GM23338 (cell line): ENCODE measurements around the gene PIWIL4. TPM values are rescaled to one million over a fixed set of nuclear protein-coding genes. Genes with fewer than 3 reads are reported as not detected.

Experiments used
- ATAC-seq: fragments of 200-7000 bp; cut with Tn5 transposase; 3 replicates; pipeline ENCODE4 v1.9.1; 2020
- DNase-seq: peaks from one replicate; pipeline ENCODE4 v3.0.0-alpha.2; 2015; ENCODE audit warnings: low spot score
- H2AFZ ChIP-seq: fragments of 200-600 bp; sonication (generic); 2 replicates; pipeline ENCODE4 v1.8.0; 2016; ENCODE audit warnings: antibody characterized with exemption, mild to moderate bottlenecking, moderate library complexity
- H3F3A ChIP-seq: fragments of 200-600 bp; sonication (generic); replicated peaks from 2 replicates; pipeline ENCODE4 v1.8.0; 2017; ENCODE audit warnings: antibody characterized with exemption, mixed run types, low read depth
- H3K27ac ChIP-seq: fragments of 200-600 bp; sonication (generic); 2 replicates; pipeline ENCODE4 v1.6.1; 2016; ENCODE audit warnings: low read depth
- H3K27me3 ChIP-seq: fragments of 200-600 bp; sonication (generic); 2 replicates; pipeline ENCODE4 v1.8.0; 2016; ENCODE audit warnings: mild to moderate bottlenecking, mixed run types, moderate library complexity; ENCODE audit not compliant: insufficient read depth
- H3K36me3 ChIP-seq: fragments of 200-600 bp; sonication (generic); 2 replicates; pipeline ENCODE4 v1.8.0; 2016; ENCODE audit warnings: mild to moderate bottlenecking; ENCODE audit not compliant: insufficient read depth
- H3K4me1 ChIP-seq: fragments of 200-600 bp; sonication (generic); 2 replicates; pipeline ENCODE4 v1.8.0; 2016; ENCODE audit warnings: mild to moderate bottlenecking, moderate library complexity; ENCODE audit not compliant: insufficient read depth
- H3K4me2 ChIP-seq: fragments of 200-600 bp; sonication (generic); 2 replicates; pipeline ENCODE4 v1.7.1; 2017; ENCODE audit warnings: mixed run types
- H3K4me3 ChIP-seq: fragments of 200-600 bp; sonication (generic); 2 replicates; pipeline ENCODE4 v1.6.1; 2016; ENCODE audit warnings: mixed run types
- H3K79me2 ChIP-seq: fragments of 200-600 bp; sonication (generic); replicated peaks from 2 replicates; pipeline ENCODE4 v1.8.0; 2017; ENCODE audit warnings: mild to moderate bottlenecking; ENCODE audit not compliant: insufficient read depth
- H3K9me2 ChIP-seq: fragments of 200-600 bp; sonication (generic); 2 replicates; pipeline ENCODE4 v1.8.0; 2017; ENCODE audit not compliant: insufficient read depth
- H4K20me1 ChIP-seq: fragments of 200-600 bp; sonication (generic); replicated peaks from 2 replicates; pipeline ENCODE4 v1.8.0; 2017; ENCODE audit warnings: mild to moderate bottlenecking; ENCODE audit not compliant: insufficient read depth
- H3K27ac Mint-ChIP-seq: 2 replicates; pipeline ENCODE4 v1.8.0; 2020; ENCODE audit warnings: inconsistent platforms, mild to moderate bottlenecking, moderate library complexity, mixed read lengths
- H3K27me3 Mint-ChIP-seq: 3 replicates; pipeline ENCODE4 v1.8.0; 2022; ENCODE audit warnings: low read depth, mild to moderate bottlenecking, moderate library complexity, mixed read lengths, inconsistent platforms; ENCODE audit not compliant: insufficient read depth, poor library complexity
- H3K36me3 Mint-ChIP-seq: 3 replicates; pipeline ENCODE4 v1.8.0; 2021; ENCODE audit warnings: low read depth, mild to moderate bottlenecking, inconsistent platforms, moderate library complexity, mixed read lengths
- H3K4me1 Mint-ChIP-seq: 3 replicates; pipeline ENCODE4 v1.8.0; 2020; ENCODE audit warnings: mild to moderate bottlenecking, inconsistent platforms, mixed read lengths
- H3K4me3 Mint-ChIP-seq: 3 replicates; pipeline ENCODE4 v1.8.0; 2021; ENCODE audit warnings: moderate library complexity, mild to moderate bottlenecking, inconsistent platforms, mixed read lengths
- H3K9me3 Mint-ChIP-seq: 3 replicates; pipeline ENCODE4 v1.8.0; 2020; ENCODE audit warnings: moderate library complexity, mild to moderate bottlenecking, inconsistent platforms, mixed read lengths
- CREB1 ChIP-seq: fragments of 250-450 bp; sonication (Bioruptor Pico); IDR thresholded peaks from 2 replicates; pipeline ENCODE4 v1.5.0; 2020; ENCODE audit warnings: low read depth, mild to moderate bottlenecking, moderate library complexity
- CTCF ChIP-seq, 2 experiments: fragments of 200-600 bp in 1 of 2; sonication (generic) in 1 of 2; conservative IDR thresholded peaks; 2 replicates each; pipeline versions ENCODE4 v1.5.1 to v1.6.1; 2016 to 2017; ENCODE audit warnings: antibody characterized with exemption in 2 of 2, low read depth in 2 of 2, mild to moderate bottlenecking in 2 of 2, moderate library complexity in 1 of 2
- ETS1 ChIP-seq: IDR thresholded peaks from 2 replicates; pipeline ENCODE4 v1.6.1; 2016; ENCODE audit warnings: antibody characterized with exemption
- EZH2 ChIP-seq: fragments of 200-600 bp; sonication (generic); IDR thresholded peaks from one replicate; pipeline ENCODE4 v1.8.0; 2017; ENCODE audit warnings: antibody characterized with exemption, mild to moderate bottlenecking, low read depth; ENCODE audit not compliant: unreplicated experiment
- EZH2phosphoT487 ChIP-seq: fragments of 200-600 bp; sonication (generic); IDR thresholded peaks from one replicate; pipeline ENCODE4 v1.8.1; 2018; ENCODE audit warnings: antibody characterized with exemption; ENCODE audit not compliant: unreplicated experiment
- JUNB ChIP-seq: IDR thresholded peaks from one replicate; pipeline ENCODE4 v1.6.1; 2016; ENCODE audit warnings: antibody characterized with exemption; ENCODE audit not compliant: unreplicated experiment
- NANOG ChIP-seq: IDR thresholded peaks from 2 replicates; pipeline ENCODE4 v1.6.1; 2016; ENCODE audit warnings: antibody characterized with exemption, borderline replicate concordance
- POLR2AphosphoS5 ChIP-seq: IDR thresholded peaks from 2 replicates; pipeline ENCODE4 v1.6.1; 2016; ENCODE audit warnings: antibody characterized with exemption, low read depth
- REST ChIP-seq: IDR thresholded peaks from one replicate; pipeline ENCODE4 v1.6.1; 2018; ENCODE audit warnings: antibody characterized with exemption; ENCODE audit not compliant: unreplicated experiment
- STAT1 ChIP-seq: IDR thresholded peaks from one replicate; pipeline ENCODE4 v1.6.1; 2016; ENCODE audit warnings: antibody characterized with exemption; ENCODE audit not compliant: unreplicated experiment
- ZNF114 ChIP-seq: fragments of 250-450 bp; sonication (Bioruptor Pico); IDR thresholded peaks from 2 replicates; pipeline ENCODE4 v1.5.0; 2020; ENCODE audit warnings: mild to moderate bottlenecking, moderate library complexity
- ZNF331 ChIP-seq: fragments of 250-450 bp; sonication (Bioruptor Pico); IDR thresholded peaks from 2 replicates; pipeline ENCODE4 v1.5.0; 2020; ENCODE audit warnings: low read depth, mild to moderate bottlenecking, moderate library complexity
- ZNF462 ChIP-seq: fragments of 250-450 bp; sonication (Bioruptor Pico); IDR thresholded peaks from 2 replicates; pipeline ENCODE4 v1.5.0; 2020; ENCODE audit warnings: mild to moderate bottlenecking, moderate library complexity
- polyA plus RNA-seq: library from polyadenylated mRNA; unstranded; fragments of >200 nt; fragmentation: Nextera tagmentation; extraction: Ambion mirVana; gene quantifications from 2 replicates; pipeline ENCODE4 v1.2.1, GENCODE V29; 2016
- total RNA-seq: library from RNA; depleted of rRNA; stranded (reverse); fragments of >200 nt; shearing (Covaris generic); gene quantifications from 2 replicates; pipeline ENCODE4 v1.2.3, GENCODE V29; 2014

Gene PIWIL4
- total and polyA plus RNA-seq, 2 experiments from 2014 or later = 0.23 to 0.66 TPM

GRCh38 chr11:94581926-94582325 lies 14.8 kb downstream of the PIWIL4 start:
- H4K20me1 ChIP-seq = no peaks in the 10 kb centered on the region
- H3K4me1 ChIP-seq = no peaks in the 10 kb centered on the region
- no peaks in the 10 kb centered on the region for H3K36me3 Mint-ChIP-seq
- no peaks in the 10 kb centered on the region for H3K9me3 Mint-ChIP-seq
- ATAC-seq (no peak), DNase-seq (no peak)
- no peak overlapping the region for H3K4me2 ChIP-seq
- no peaks in the 10 kb centered on the region for H3K36me3 ChIP-seq
- H3K4me3 ChIP-seq = no peak overlapping the region
- H3F3A ChIP-seq = no peaks in the 10 kb centered on the region
- no peaks in the 10 kb centered on the region for H3K4me1 Mint-ChIP-seq
- no peaks in the 10 kb centered on the region for H3K79me2 ChIP-seq
- no peak overlapping the region for H3K4me3 Mint-ChIP-seq
- H3K27me3 ChIP-seq = no peaks in the 10 kb centered on the region
- no peaks in the 10 kb centered on the region for H3K9me2 ChIP-seq
- no peak overlapping the region for H3K27ac ChIP-seq
- TF ChIP-seq EZH2 = no peak
- no peak for TF ChIP-seq ETS1
- no peak for TF ChIP-seq REST
- TF ChIP-seq NANOG = no peak
- TF ChIP-seq ZNF331 (CRISPR knock-in tag) = no peak
- TF ChIP-seq EZH2phosphoT487 = no peak
- no peak for TF ChIP-seq STAT1
- TF ChIP-seq CREB1 (CRISPR knock-in tag) = no peak
- no peak for TF ChIP-seq ZNF114 (CRISPR knock-in tag)
- TF ChIP-seq ZNF462 (CRISPR knock-in tag) = no peak
- TF ChIP-seq CTCF (conservative IDR thresholded peaks at IDR 0.05; ENCODE audit: low read depth in 2 of 2) = no peak
- no peak for TF ChIP-seq JUNB
- TF ChIP-seq POLR2AphosphoS5 = no peak
- H2AFZ ChIP-seq = no peak overlapping the region
- no peak overlapping the region for H3K27ac Mint-ChIP-seq
- H3K27me3 Mint-ChIP-seq = no peaks in the 10 kb centered on the region
